Mucosa of rectum (tissue), 2 donors: Measurements from ENCODE around the gene ACTL7A.
"Not testable (repeated sequence)": the region's sequence is repeated elsewhere in the genome, so short reads cannot be mapped to it uniquely, and the experiment has no call there.

ENCODE experiments used
- H3K27ac ChIP-seq, 2 donors: one replicate each; pipeline ENCODE4 v1.7.0; 2013; ENCODE audit warnings: inconsistent platforms in 2 of 2, low read depth in 2 of 2, low read length in 2 of 2
- H3K27me3 ChIP-seq, 2 donors: one replicate each; pipeline ENCODE4 v1.7.0; 2013; ENCODE audit warnings: low read length in 2 of 2; ENCODE audit not compliant: control insufficient read depth in 2 of 2, insufficient read depth in 2 of 2
- H3K36me3 ChIP-seq, 2 donors: one replicate each; pipeline ENCODE4 v1.7.0; 2013; ENCODE audit warnings: low read length in 2 of 2; ENCODE audit not compliant: control insufficient read depth in 2 of 2, insufficient read depth in 2 of 2
- H3K4me1 ChIP-seq, 2 donors: one replicate each; pipeline ENCODE4 v1.7.0; 2013; ENCODE audit warnings: low read length in 2 of 2, mild to moderate bottlenecking in 1 of 2; ENCODE audit not compliant: control insufficient read depth in 2 of 2, insufficient read depth in 2 of 2
- H3K4me3 ChIP-seq, 2 donors: one replicate each; pipeline ENCODE4 v1.7.0; 2013; ENCODE audit warnings: low read length in 2 of 2
- H3K9ac ChIP-seq, 2 donors: one replicate each; pipeline ENCODE4 v1.7.0; 2013; ENCODE audit warnings: low read length in 2 of 2, low read depth in 1 of 2, mild to moderate bottlenecking in 1 of 2
- H3K9me3 ChIP-seq, 2 donors: one replicate each; pipeline ENCODE4 v1.7.0; 2013; ENCODE audit warnings: low read length in 2 of 2; ENCODE audit not compliant: control insufficient read depth in 2 of 2
- donor health status: healthy.
- donor health status: Normal muscosa, but diverticular disease.

The ACTL7A gene

GRCh38 chr9:108835831-108836230 is 26.2 kb upstream of the ACTL7A start:
- no peaks in the 10 kb centered on the region for H3K27me3 ChIP-seq
- no peak overlapping the region for H3K9ac ChIP-seq
- H3K4me3 ChIP-seq, result no peak overlapping the region
- H3K27ac ChIP-seq, result no peak overlapping the region
- no peaks in the 10 kb centered on the region for H3K9me3 ChIP-seq
- no peaks in the 10 kb centered on the region for H3K4me1 ChIP-seq
- no peaks in the 10 kb centered on the region for H3K36me3 ChIP-seq

GRCh38 chr9:108836319-108836718 is 25.7 kb upstream of the ACTL7A start:
- H3K36me3 ChIP-seq, result no peaks in the 10 kb centered on the region
- H3K4me3 ChIP-seq, result no peak overlapping the region
- H3K9ac ChIP-seq, result no peak overlapping the region
- H3K27me3 ChIP-seq, result no peaks in the 10 kb centered on the region
- H3K9me3 ChIP-seq, result no peaks in the 10 kb centered on the region
- no peaks in the 10 kb centered on the region for H3K4me1 ChIP-seq
- no peak overlapping the region for H3K27ac ChIP-seq

- Histone ChIP-seq H3K9me3 (no peaks in the 10 kb centered on the region), H3K27ac (no peak overlapping the region), H3K36me3 (no peaks in the 10 kb centered on the region), H3K9ac (no peak overlapping the region), H3K4me1 (no peaks in the 10 kb centered on the region), H3K4me3 (no peak overlapping the region), H3K27me3 (no peaks in the 10 kb centered on the region)
Measured at GRCh38 chr9:108836781-108837180, 25.3 kb upstream of the ACTL7A start.

GRCh38 chr9:108837530-108837929 is 24.5 kb upstream of the ACTL7A start:
- Histone ChIP-seq H3K27ac (no peak overlapping the region), H3K4me1 (no peaks in the 10 kb centered on the region), H3K9me3 (no peaks in the 10 kb centered on the region), H3K27me3 (no peaks in the 10 kb centered on the region), H3K9ac (no peak overlapping the region), H3K36me3 (no peaks in the 10 kb centered on the region), H3K4me3 (no peak overlapping the region)

- Histone ChIP-seq H3K27ac (no peak overlapping the region), H3K4me1 (no peaks in the 10 kb centered on the region), H3K36me3 (no peaks in the 10 kb centered on the region), H3K4me3 (no peak overlapping the region), H3K9me3 (no peaks in the 10 kb centered on the region), H3K27me3 (no peaks in the 10 kb centered on the region), H3K9ac (no peak overlapping the region)
Measured at GRCh38 chr9:108838017-108838416, 24.0 kb upstream of the ACTL7A start.

- not testable (repeated sequence) for H3K4me1 ChIP-seq, H3K4me3 ChIP-seq, H3K9me3 ChIP-seq, H3K9ac ChIP-seq, H3K27ac ChIP-seq, H3K27me3 ChIP-seq, H3K36me3 ChIP-seq
Measured at GRCh38 chr9:108839561-108839960, 22.5 kb upstream of the ACTL7A start.

- no peak overlapping the region for H3K4me3 ChIP-seq
- no peak overlapping the region for H3K27ac ChIP-seq
- no peaks in the 10 kb centered on the region for H3K36me3 ChIP-seq
- H3K4me1 ChIP-seq, result no peaks in the 10 kb centered on the region
- no peaks in the 10 kb centered on the region for H3K9me3 ChIP-seq
- H3K27me3 ChIP-seq, result no peaks in the 10 kb centered on the region
- H3K9ac ChIP-seq, result no peak overlapping the region
Measured at GRCh38 chr9:108842610-108843295, 19.3 kb upstream of the ACTL7A start.

- Histone ChIP-seq H3K27me3 (no peaks in the 10 kb centered on the region), H3K4me1 (no peaks in the 10 kb centered on the region), H3K27ac (no peak overlapping the region), H3K4me3 (no peak overlapping the region), H3K36me3 (no peaks in the 10 kb centered on the region), H3K9me3 (no peaks in the 10 kb centered on the region), H3K9ac (no peak overlapping the region)
Measured at GRCh38 chr9:108844391-108844790, 17.7 kb upstream of the ACTL7A start.

GRCh38 chr9:108844856-108845255 is 17.2 kb upstream of the ACTL7A start:
- Histone ChIP-seq H3K9ac (no peak overlapping the region), H3K4me1 (no peaks in the 10 kb centered on the region), H3K4me3 (no peak overlapping the region), H3K9me3 (no peaks in the 10 kb centered on the region), H3K36me3 (no peaks in the 10 kb centered on the region), H3K27ac (no peak overlapping the region), H3K27me3 (no peaks in the 10 kb centered on the region)

GRCh38 chr9:108845507-108845906 is 16.6 kb upstream of the ACTL7A start:
- no peak overlapping the region for H3K4me3 ChIP-seq
- H3K9ac ChIP-seq, result no peak overlapping the region
- no peaks in the 10 kb centered on the region for H3K9me3 ChIP-seq
- no peaks in the 10 kb centered on the region for H3K27me3 ChIP-seq
- H3K4me1 ChIP-seq, result no peaks in the 10 kb centered on the region
- no peak overlapping the region for H3K27ac ChIP-seq
- no peaks in the 10 kb centered on the region for H3K36me3 ChIP-seq

GRCh38 chr9:108845947-108846346 is 16.1 kb upstream of the ACTL7A start:
- Histone ChIP-seq H3K36me3 (no peaks in the 10 kb centered on the region), H3K4me3 (no peak overlapping the region), H3K27ac (no peak overlapping the region), H3K27me3 (no peaks in the 10 kb centered on the region), H3K9me3 (no peaks in the 10 kb centered on the region), H3K4me1 (no peaks in the 10 kb centered on the region), H3K9ac (no peak overlapping the region)
